Fibroblast of mammary gland (primary cell): ENCODE data around the gene PTGIS.

Experiments
- DNase-seq: peaks from one replicate; pipeline ENCODE4 v3.0.0-alpha.2; 2010; ENCODE audit warnings: low read depth
- H3K4me3 ChIP-seq: 2 replicates; pipeline ENCODE4 v1.5.1; 2011; ENCODE audit warnings: low read depth, mild to moderate bottlenecking, low read length, moderate library complexity; ENCODE audit not compliant: control insufficient read depth
- TF ChIP-seq, protein P1 (sequence below): conservative IDR thresholded peaks from 2 replicates; pipeline ENCODE4 v1.5.1; 2011; ENCODE audit warnings: low read depth, low read length, inconsistent platforms; ENCODE audit not compliant: control insufficient read depth, insufficient read depth

Gene PTGIS

DNA sequence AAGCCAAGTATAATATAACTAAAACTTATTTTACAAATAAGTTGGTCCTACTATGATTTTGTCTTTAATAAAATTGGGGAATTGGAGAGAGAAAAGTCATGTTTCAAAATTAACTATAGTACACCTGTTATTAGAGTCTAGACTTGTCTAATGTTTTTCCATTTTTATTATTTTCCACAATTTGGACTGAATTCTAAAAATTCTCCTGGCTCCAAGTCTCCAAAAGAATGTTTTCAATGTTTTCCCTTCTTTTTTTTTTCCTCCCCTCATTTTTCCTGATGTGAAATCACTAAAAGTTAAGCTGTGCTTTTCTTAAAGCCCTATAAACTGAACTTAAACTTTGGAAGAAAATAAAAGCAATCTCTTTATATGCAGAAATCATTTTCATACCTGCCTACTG, 11.3 kb downstream of the PTGIS start:
- DNase-seq, result no peak
- TF ChIP-seq, protein P1, sequence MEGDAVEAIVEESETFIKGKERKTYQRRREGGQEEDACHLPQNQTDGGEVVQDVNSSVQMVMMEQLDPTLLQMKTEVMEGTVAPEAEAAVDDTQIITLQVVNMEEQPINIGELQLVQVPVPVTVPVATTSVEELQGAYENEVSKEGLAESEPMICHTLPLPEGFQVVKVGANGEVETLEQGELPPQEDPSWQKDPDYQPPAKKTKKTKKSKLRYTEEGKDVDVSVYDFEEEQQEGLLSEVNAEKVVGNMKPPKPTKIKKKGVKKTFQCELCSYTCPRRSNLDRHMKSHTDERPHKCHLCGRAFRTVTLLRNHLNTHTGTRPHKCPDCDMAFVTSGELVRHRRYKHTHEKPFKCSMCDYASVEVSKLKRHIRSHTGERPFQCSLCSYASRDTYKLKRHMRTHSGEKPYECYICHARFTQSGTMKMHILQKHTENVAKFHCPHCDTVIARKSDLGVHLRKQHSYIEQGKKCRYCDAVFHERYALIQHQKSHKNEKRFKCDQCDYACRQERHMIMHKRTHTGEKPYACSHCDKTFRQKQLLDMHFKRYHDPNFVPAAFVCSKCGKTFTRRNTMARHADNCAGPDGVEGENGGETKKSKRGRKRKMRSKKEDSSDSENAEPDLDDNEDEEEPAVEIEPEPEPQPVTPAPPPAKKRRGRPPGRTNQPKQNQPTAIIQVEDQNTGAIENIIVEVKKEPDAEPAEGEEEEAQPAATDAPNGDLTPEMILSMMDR, result no peak
- no peak overlapping the region for H3K4me3 ChIP-seq

DNA sequence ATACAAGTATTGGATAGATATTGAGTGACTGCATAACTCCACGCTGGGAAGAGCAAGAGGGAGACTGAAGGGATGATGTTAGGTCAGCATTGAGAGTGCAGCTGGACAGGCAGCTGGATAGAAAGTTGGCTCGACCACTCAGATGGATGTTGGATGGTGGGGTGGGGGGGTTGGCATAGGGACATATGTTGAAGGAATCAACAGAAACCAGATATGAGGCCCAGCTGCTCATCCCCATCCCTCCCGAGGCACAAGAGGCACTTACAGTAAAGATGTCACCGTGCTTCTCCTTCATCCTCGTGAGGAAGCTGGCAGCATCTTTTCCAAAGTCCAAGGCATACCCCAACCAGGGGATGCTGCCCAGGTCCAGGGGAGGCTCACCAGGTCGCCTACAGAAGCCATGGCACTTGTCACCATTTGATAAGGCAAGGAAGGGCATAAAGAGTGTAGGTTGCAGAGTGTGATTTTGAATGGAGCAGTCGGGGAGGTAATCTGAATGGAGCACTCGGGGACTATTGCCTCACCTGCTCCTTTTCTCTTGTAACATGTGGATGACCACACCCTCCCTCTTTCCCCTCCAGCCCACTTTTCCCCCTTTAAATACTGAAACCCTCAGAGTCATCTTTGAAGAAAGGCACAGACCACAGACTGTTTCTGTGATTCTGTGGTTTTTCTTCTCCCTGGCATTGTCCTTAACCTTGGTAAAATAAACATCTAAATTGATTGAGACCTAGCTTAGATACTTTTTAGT, 18.0 kb downstream of the PTGIS start:
- TF ChIP-seq, protein P1, result no peak
- no peak overlapping the region for H3K4me3 ChIP-seq
- no peak for DNase-seq

DNA sequence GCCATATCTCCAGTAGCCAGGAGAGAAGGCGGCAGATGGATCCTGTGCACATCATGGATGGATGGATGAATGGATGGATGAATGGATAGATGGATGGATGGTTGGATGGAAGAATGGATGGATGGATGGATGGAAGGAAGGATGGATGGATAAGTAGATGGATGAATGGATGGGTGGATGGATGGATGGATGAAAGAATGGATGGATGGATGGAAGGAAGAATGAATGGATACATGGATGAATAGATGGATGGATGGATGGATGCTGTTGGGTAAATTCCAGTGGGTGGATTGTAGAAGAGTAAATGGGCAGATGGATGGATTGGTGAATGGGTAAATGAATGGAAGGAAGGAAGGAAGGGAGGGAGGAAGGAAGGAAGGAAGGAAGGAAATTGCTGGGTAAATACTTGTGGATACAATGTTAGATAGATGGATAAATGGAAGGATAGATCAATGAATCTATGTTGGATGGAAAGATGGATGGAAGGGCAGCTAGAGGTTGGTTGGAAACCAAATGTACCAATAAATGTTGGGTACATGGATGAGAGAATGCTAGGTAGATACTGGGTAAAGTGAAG, 19.5 kb downstream of the PTGIS start:
- H3K4me3 ChIP-seq, result no peak overlapping the region
- TF ChIP-seq, protein P1, result no peak
- no peak for DNase-seq

DNA sequence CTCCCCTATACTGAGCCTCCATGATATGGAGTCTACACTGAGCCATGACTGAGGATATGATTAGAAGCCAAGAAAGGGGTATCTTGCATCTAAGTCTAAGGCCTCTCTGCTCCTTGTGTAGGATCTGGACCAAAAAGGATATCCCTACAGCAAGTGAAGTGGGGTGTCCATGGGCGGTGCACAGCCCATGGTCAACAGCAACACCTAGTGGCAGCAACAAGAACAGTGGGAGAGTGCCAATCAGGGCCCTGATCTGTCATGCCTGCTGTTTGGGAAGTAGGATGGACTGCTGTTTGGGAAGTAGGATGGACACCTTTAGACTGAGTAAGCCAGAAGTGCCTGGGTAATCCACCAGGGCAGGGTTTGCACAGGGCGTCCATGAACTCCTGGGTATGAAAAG, 22.4 kb downstream of the PTGIS start:
- TF ChIP-seq, protein P1, result peak; percentile 33
- DNase-seq, result no peak
- no peak overlapping the region for H3K4me3 ChIP-seq

DNA sequence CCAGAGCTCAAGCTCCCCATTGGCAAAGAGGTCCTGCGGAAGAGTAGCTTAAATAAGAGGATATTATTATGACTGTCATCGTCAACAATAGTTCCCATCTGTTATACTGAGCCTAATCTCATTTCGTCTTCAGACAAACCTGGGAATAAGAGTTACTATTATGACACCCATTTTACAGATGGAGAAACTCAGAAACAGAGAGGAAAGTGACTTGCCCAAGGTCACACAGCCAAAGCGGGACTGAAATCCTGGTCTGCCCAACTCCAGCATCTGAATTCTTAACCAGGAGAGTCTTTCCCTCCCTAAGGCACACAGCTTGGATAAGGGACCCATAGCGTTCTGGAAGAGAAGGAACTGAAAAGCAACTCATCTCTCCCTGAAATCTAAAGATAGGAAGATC, 23.4 kb downstream of the PTGIS start:
- TF ChIP-seq, protein P1, result no peak
- no peak overlapping the region for H3K4me3 ChIP-seq
- DNase-seq, result no peak

DNA sequence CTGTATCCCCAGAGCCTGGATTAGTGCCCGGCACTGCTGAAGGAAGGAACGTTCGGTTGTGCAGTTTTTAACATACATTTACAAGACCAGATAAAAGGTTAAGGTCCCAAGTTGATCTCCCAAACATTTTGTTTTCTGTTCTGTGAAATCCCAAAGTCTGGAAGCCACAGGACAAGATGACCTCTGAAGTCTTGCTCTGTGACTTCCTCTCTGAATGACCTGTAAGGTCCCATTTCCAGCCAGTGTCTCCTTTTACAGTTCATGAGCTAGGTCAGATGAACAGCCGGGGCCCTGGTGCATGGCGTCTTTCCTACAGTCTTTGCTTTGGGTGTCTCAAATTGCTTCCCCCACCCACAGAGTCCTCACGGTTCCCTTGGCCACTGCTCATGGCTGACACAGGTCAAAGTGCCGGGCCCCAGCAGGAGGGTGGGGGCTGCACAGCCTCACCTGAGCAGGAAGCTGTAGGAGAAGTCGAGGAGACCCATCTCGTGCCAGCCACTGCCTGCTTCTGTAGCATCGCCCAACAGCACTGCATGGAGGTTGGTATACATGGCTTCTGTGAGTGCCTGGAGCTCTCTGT, 24.0 kb downstream of the PTGIS start:
- TF ChIP-seq, protein P1, result no peak
- DNase-seq, result no peak
- H3K4me3 ChIP-seq, result no peak overlapping the region
